ENCODE measurements around the gene HCST.
A peak's percentile ranks its signal among the peaks of the same experiment; 100 is the strongest.

- peak in 5 of 7 experiments; percentile 78 to 99 (median 89) for TF ChIP-seq CTCF (IDR thresholded peaks at IDR 0.05)
- TF ChIP-seq POLR2AphosphoS5 (IDR thresholded peaks at IDR 0.05): peak; percentile 94 to 99 (median 97)
- no peak for TF ChIP-seq EP300 (IDR thresholded peaks at IDR 0.05)
- peak in 2 of 4 donors; percentile 49 to 60 for TF ChIP-seq POLR2A (IDR thresholded peaks at IDR 0.05)
These were observed 29.0 kb downstream of the HCST start for GRCh38 chr19:35931161-35931873.
